ENCODE results near the gene HSPA14. TPM values are rescaled to one million over a fixed set of nuclear protein-coding genes. Genes with fewer than 3 reads are reported as not detected.
"Not testable (repeated sequence)": the region's sequence is repeated elsewhere in the genome, so short reads cannot be mapped to it uniquely, and the experiment has no call there.

Gene HSPA14
- total and polyA plus RNA-seq, 10 donors: 11.6 to 24.1 (median 13.5) TPM

DNA sequence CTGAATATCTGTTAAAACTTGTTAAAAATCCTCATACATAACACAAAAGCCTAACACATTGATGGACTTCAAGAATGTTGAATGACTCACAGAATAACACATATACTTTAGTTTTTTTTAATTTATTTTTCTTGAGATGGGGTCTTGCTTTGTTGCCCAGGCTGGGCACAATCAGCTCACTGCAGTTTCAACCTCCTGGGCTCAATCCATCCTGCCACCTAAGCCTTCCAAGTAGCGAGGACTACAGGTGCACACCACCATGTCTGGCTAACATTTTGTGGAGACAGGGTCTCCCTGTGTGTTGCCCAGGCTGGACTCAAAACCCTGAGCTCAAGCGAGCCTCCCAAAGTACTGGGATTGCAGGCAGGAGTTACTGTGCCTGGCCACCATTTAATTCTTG lies 68.7 kb downstream of the HSPA14 start:
- Histone ChIP-seq H3K27ac (no peak overlapping the region), H3K4me3 (no peak overlapping the region), H3K9me3 (no peaks in the 10 kb centered on the region), H3K36me3 (peaks cover 5 to 70% (median 38%) of the 10 kb centered on the region in 6 donors), H3K4me1 (no peaks in the 10 kb centered on the region), H3K27me3 (replicated peaks in 1 of 7) (no peaks in the 10 kb centered on the region)
- no peak for DNase-seq
- WGBS, 5 donors: 97 to 100% (median 98%) methylated on average over 2 of the region's 2 CpGs
- intact Hi-C loops (cut with DNase I; ENCODE audit: low total_unique reads): no loop called here
- TF ChIP-seq POLR2A (IDR thresholded peaks at IDR 0.05) (no peak), POLR2AphosphoS5 (IDR thresholded peaks at IDR 0.05) (peak in 1 of 3 donors; percentile 13)
- TF ChIP-seq, protein P1, sequence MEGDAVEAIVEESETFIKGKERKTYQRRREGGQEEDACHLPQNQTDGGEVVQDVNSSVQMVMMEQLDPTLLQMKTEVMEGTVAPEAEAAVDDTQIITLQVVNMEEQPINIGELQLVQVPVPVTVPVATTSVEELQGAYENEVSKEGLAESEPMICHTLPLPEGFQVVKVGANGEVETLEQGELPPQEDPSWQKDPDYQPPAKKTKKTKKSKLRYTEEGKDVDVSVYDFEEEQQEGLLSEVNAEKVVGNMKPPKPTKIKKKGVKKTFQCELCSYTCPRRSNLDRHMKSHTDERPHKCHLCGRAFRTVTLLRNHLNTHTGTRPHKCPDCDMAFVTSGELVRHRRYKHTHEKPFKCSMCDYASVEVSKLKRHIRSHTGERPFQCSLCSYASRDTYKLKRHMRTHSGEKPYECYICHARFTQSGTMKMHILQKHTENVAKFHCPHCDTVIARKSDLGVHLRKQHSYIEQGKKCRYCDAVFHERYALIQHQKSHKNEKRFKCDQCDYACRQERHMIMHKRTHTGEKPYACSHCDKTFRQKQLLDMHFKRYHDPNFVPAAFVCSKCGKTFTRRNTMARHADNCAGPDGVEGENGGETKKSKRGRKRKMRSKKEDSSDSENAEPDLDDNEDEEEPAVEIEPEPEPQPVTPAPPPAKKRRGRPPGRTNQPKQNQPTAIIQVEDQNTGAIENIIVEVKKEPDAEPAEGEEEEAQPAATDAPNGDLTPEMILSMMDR (IDR thresholded peaks at IDR 0.05 in 8 of 11, conservative IDR thresholded peaks at IDR 0.05 in 3 of 11): no peak

DNA sequence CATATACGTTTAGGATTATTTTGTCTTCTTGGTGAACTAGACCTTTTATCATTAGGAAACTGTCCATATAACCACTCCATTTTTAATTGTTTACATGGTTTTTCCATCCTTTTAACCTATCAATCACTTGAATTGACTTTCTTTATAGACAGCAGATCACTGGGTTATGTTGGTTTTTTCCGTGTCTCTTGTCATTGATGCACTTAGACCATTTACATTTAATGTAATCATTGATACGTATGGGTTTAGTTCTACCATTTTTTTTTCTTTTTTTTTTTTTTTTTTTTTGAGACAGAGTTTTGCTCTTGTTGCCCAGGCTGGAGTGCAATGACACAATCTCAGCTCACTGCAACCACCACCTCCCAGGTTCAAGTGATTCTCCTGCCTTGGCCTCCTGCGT lies 69.5 kb downstream of the HSPA14 start:
- H3K4me1 ChIP-seq; intact Hi-C loops (cut with DNase I; ENCODE audit: low total_unique reads); H3K27me3 ChIP-seq (replicated peaks in 1 of 7); DNase-seq; H3K4me3 ChIP-seq; H3K27ac ChIP-seq; H3K9me3 ChIP-seq: not testable (repeated sequence)
- 97 to 99% (median 98%) methylated on average over 4 of the region's 4 CpGs for WGBS, 5 donors
- H3K36me3 ChIP-seq: peaks cover 5 to 78% (median 42%) of the 10 kb centered on the region in 6 donors

DNA sequence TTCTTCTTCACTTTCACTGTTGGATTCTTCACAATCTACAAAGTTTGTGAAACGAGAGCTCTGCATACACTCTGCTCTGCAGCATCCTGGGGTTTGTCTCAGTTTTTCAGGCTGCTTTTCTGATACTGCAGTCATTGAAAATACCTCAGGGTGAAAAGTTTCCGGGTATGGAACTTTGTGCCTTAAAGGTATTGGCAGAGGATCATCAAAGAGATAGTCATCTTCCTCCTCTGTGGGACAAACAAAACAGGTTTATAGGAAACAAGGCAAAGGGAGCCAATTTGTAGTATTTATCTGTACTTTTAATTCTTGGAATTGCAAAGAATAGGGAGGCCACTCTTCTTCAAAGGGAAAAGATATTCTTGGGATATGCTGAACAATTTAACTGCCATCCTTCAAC lies 71.0 kb downstream of the HSPA14 start:
- Histone ChIP-seq H3K4me1 (no peaks in the 10 kb centered on the region), H3K9me3 (no peaks in the 10 kb centered on the region), H3K27ac (no peak overlapping the region), H3K27me3 (replicated peaks in 1 of 7) (no peaks in the 10 kb centered on the region), H3K4me3 (no peak overlapping the region), H3K36me3 (peaks cover 5 to 88% (median 51%) of the 10 kb centered on the region in 6 donors)
- 95 to 100% (median 96%) methylated on average over 2 of the region's 2 CpGs for WGBS, 5 donors
- intact Hi-C loops (cut with DNase I; ENCODE audit: low total_unique reads): no loop called here
- DNase-seq: no peak
- no peak for TF ChIP-seq POLR2AphosphoS5 (IDR thresholded peaks at IDR 0.05)

DNA sequence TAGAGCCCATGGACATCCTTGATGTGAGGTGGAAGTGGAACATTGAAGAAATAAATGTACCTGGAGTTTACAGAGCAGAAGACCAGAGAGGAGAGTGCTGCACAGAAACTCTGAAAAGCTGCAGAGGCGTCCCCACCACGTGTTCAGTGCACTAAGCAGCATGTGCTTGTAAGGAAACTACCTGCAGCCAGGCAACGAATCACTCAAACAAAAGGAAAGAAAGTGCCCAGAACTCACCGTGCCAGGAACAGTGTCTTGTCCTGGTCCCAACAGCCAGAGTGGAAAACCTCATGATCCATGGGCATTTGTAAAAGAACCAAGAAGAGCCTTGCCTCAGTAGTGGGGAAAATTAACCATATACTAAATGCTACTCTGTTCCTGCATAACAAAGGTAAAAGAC lies 72.8 kb downstream of the HSPA14 start:
- TF ChIP-seq, protein P1 (IDR thresholded peaks at IDR 0.05 in 8 of 11, conservative IDR thresholded peaks at IDR 0.05 in 3 of 11): no peak
- TF ChIP-seq POLR2AphosphoS5 (IDR thresholded peaks at IDR 0.05): no peak
- TF ChIP-seq POLR2A (IDR thresholded peaks at IDR 0.05): no peak
- no peak overlapping the region for H3K27ac ChIP-seq
- 88 to 96% (median 92%) methylated on average over 4 of the region's 4 CpGs for WGBS, 5 donors
- no peaks in the 10 kb centered on the region for H3K27me3 ChIP-seq (replicated peaks in 1 of 7)
- peaks cover 0 to 4% (median 0%) of the 10 kb centered on the region in 8 donors for H3K9me3 ChIP-seq
- H3K36me3 ChIP-seq: peaks cover 5 to 99% (median 61%) of the 10 kb centered on the region in 6 donors
- peaks cover 0 to 4% (median 0%) of the 10 kb centered on the region in 6 donors for H3K4me1 ChIP-seq
- DNase-seq: no peak
- no peak overlapping the region for H3K4me3 ChIP-seq
- intact Hi-C loops (cut with DNase I; ENCODE audit: low total_unique reads): no loop called here

DNA sequence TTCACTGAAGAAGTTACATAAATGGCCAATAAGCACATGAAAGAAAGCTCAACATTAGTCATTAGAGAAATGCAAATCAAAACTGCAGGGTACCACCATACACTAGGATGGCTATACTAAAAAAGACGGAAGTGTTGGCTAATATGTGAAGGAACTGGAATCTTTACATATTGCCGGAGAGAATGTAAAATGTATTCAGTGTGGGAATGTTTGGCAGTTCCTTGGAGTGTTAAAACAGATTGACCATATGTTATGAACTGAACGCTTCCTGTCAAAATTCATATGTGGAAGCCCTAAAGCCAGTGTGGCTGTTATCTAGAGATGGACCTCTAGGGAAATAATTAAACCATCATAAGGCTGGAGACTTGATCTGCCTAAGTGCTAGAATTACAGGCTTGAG lies 73.7 kb downstream of the HSPA14 start:
- 79 to 100% (median 97%) methylated on average over 3 of the region's 3 CpGs for WGBS, 5 donors
- intact Hi-C loops (cut with DNase I; ENCODE audit: low total_unique reads): no loop called here

More for the DNA sequence above, 73.7 kb downstream of the HSPA14 start:
- no peak for TF ChIP-seq POLR2AphosphoS5 (IDR thresholded peaks at IDR 0.05)
- TF ChIP-seq, protein P1 (IDR thresholded peaks at IDR 0.05 in 8 of 11, conservative IDR thresholded peaks at IDR 0.05 in 3 of 11): no peak
- no peak for TF ChIP-seq POLR2A (IDR thresholded peaks at IDR 0.05)
- DNase-seq: no peak
- Histone ChIP-seq H3K27me3 (replicated peaks in 1 of 7) (no peaks in the 10 kb centered on the region), H3K4me1 (peaks cover 0 to 4% (median 0%) of the 10 kb centered on the region in 6 donors), H3K27ac (no peak overlapping the region), H3K36me3 (peaks cover 5 to 99% (median 67%) of the 10 kb centered on the region in 6 donors), H3K9me3 (peaks cover 0 to 13% (median 7%) of the 10 kb centered on the region in 8 donors), H3K4me3 (no peak overlapping the region)
